ENCODE measurements around the gene TMEM156. TPM values are rescaled to one million over a fixed set of nuclear protein-coding genes. Genes with fewer than 3 reads are reported as not detected.

Gene TMEM156
- total and polyA plus RNA-seq, 2 experiments from 2014 or later: not detected

- TF ChIP-seq ETS1 (IDR thresholded peaks at IDR 0.05) (no peak), STAT1 (IDR thresholded peaks at IDR 0.05; ENCODE audit: unreplicated experiment) (no peak)
Observed at GRCh38 chr4:38930707-38931106, 101.5 kb downstream of the TMEM156 start (continued).

- H3K36me3 ChIP-seq (ENCODE audit: insufficient read depth): no peaks in the 10 kb centered on the region; the same call in 1 of the 2 replicates
- H3K27ac Mint-ChIP-seq: no peak overlapping the region
Observed at GRCh38 chr4:38930204-38930603, 102.0 kb downstream of the TMEM156 start.

GRCh38 chr4:38928974-38929373, 103.2 kb downstream of the TMEM156 start:
- H3K27ac Mint-ChIP-seq: no peak overlapping the region
- Histone ChIP-seq H3K4me1 (ENCODE audit: insufficient read depth) (0 out of 2 replicates have a peak, but pooled peaks cover 4% of the 10 kb centered on the region), H3K27ac (ENCODE audit: low read depth) (no peak overlapping the region)
- TF ChIP-seq NANOG (IDR thresholded peaks at IDR 0.05; ENCODE audit: borderline replicate concordance) (no peak), ZNF114 (CRISPR knock-in tag; IDR thresholded peaks at IDR 0.05) (no peak), EZH2 (IDR thresholded peaks at IDR 0.05; ENCODE audit: low read depth, unreplicated experiment) (no peak), ZNF462 (CRISPR knock-in tag; IDR thresholded peaks at IDR 0.05) (no peak), JUNB (IDR thresholded peaks at IDR 0.05; ENCODE audit: unreplicated experiment) (no peak), ZNF331 (CRISPR knock-in tag; IDR thresholded peaks at IDR 0.05; ENCODE audit: low read depth) (no peak), CTCF (conservative IDR thresholded peaks at IDR 0.05; ENCODE audit: low read depth in 2 of 2) (no peak), EZH2phosphoT487 (IDR thresholded peaks at IDR 0.05; ENCODE audit: unreplicated experiment) (no peak), POLR2AphosphoS5 (IDR thresholded peaks at IDR 0.05; ENCODE audit: low read depth) (no peak), STAT1 (IDR thresholded peaks at IDR 0.05; ENCODE audit: unreplicated experiment) (no peak)

More at GRCh38 chr4:38930204-38930603, 102.0 kb downstream of the TMEM156 start:
- ATAC-seq (no peak), DNase-seq (ENCODE audit: low spot score) (no peak)
- no peaks in the 10 kb centered on the region for H3K79me2 ChIP-seq (replicated peaks; ENCODE audit: insufficient read depth)
- H3K36me3 Mint-ChIP-seq (ENCODE audit: low read depth): no peaks in the 10 kb centered on the region
- H3K4me2 ChIP-seq: no peak overlapping the region
- no peak overlapping the region for H3K4me3 ChIP-seq
- no peaks in the 10 kb centered on the region for H3K27me3 Mint-ChIP-seq (ENCODE audit: insufficient read depth, low read depth, poor library complexity)
- H4K20me1 ChIP-seq (replicated peaks; ENCODE audit: insufficient read depth): no peaks in the 10 kb centered on the region
- no peak overlapping the region for H3K4me3 Mint-ChIP-seq
- H3K4me1 Mint-ChIP-seq: peaks cover 2% of the 10 kb centered on the region; the same call in 2 of the 3 replicates
- no peaks in the 10 kb centered on the region for H3K4me1 ChIP-seq (ENCODE audit: insufficient read depth)
- no peaks in the 10 kb centered on the region for H3F3A ChIP-seq (replicated peaks; ENCODE audit: low read depth)
- no peak for TF ChIP-seq STAT1 (IDR thresholded peaks at IDR 0.05; ENCODE audit: unreplicated experiment)
- H3K9me3 Mint-ChIP-seq: no peaks in the 10 kb centered on the region
- H3K27ac ChIP-seq (ENCODE audit: low read depth): no peak overlapping the region
- H3K9me2 ChIP-seq (ENCODE audit: insufficient read depth): no peaks in the 10 kb centered on the region
- no peaks in the 10 kb centered on the region for H3K27me3 ChIP-seq (ENCODE audit: insufficient read depth)
- no peak overlapping the region for H2AFZ ChIP-seq

More at GRCh38 chr4:38928974-38929373, 103.2 kb downstream of the TMEM156 start:
- no peak for ATAC-seq
- no peaks in the 10 kb centered on the region for H3K36me3 Mint-ChIP-seq (ENCODE audit: low read depth)
- Histone ChIP-seq H4K20me1 (replicated peaks; ENCODE audit: insufficient read depth) (no peaks in the 10 kb centered on the region), H3F3A (replicated peaks; ENCODE audit: low read depth) (no peaks in the 10 kb centered on the region), H3K9me2 (ENCODE audit: insufficient read depth) (no peaks in the 10 kb centered on the region), H3K4me3 (no peak overlapping the region), H3K36me3 (ENCODE audit: insufficient read depth) (no peaks in the 10 kb centered on the region; the same call in 1 of the 2 replicates), H3K79me2 (replicated peaks; ENCODE audit: insufficient read depth) (no peaks in the 10 kb centered on the region), H3K4me2 (no peak overlapping the region), H2AFZ (no peak overlapping the region), H3K27me3 (ENCODE audit: insufficient read depth) (no peaks in the 10 kb centered on the region)
- H3K27me3 Mint-ChIP-seq (ENCODE audit: insufficient read depth, low read depth, poor library complexity): no peaks in the 10 kb centered on the region
- no peak overlapping the region for H3K4me3 Mint-ChIP-seq
- DNase-seq (ENCODE audit: low spot score): no peak
- no peaks in the 10 kb centered on the region for H3K9me3 Mint-ChIP-seq
- peaks cover 2% of the 10 kb centered on the region; the same call in 2 of the 3 replicates for H3K4me1 Mint-ChIP-seq
